ENCODE measurements around the gene TRMT44. TPM values are rescaled to one million over a fixed set of nuclear protein-coding genes. Genes with fewer than 3 reads are reported as not detected.

The TRMT44 gene
- total and polyA plus RNA-seq, 5 experiments from 2014 or later = 11.3 to 37.5 (median 15.4) TPM

DNA sequence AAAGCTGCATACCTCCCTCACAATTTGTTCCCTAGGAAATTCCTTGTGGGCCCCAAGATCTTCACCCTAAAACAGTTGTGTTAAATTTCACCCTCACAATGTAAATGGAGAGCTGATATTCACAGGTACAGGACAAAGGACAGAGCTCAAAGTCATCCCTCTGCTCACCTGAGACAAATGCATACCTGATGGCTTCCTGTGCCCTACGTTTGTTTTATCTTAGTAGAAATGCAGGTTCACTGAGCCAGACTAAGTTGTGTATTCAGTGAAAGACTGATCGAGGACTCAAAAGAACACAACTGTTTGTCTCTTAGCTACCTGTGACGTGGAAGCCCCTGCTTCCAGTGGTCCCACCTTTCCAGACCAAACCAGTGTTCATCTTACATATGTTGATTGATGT, 53.6 kb downstream of the TRMT44 start:
- peaks cover 5 to 24% (median 22%) of the 10 kb centered on the region in 3 donors for H3K36me3 Mint-ChIP-seq
- POLR2A ChIA-PET = no interaction called here
- ATAC-seq = no peak
- peaks cover 0 to 2% (median 0%) of the 10 kb centered on the region in 4 donors for H3K4me1 Mint-ChIP-seq
- no peak overlapping the region for H3K4me3 Mint-ChIP-seq
- H3K9me3 Mint-ChIP-seq = peaks cover 0 to 25% (median 11%) of the 10 kb centered on the region in 9 donors
- no peak overlapping the region for H3K27ac Mint-ChIP-seq
- H3K27me3 Mint-ChIP-seq = no peaks in the 10 kb centered on the region
- DNase-seq = no peak

GRCh38 chr4:8494983-8495548, 54.5 kb downstream of the TRMT44 start:
- ATAC-seq (no peak), DNase-seq (no peak)
- POLR2A ChIA-PET = no interaction called here
- no peaks in the 10 kb centered on the region for H3K27me3 Mint-ChIP-seq
- peaks cover 0 to 25% (median 11%) of the 10 kb centered on the region in 9 donors for H3K9me3 Mint-ChIP-seq
- peaks cover 5 to 24% (median 22%) of the 10 kb centered on the region in 3 donors for H3K36me3 Mint-ChIP-seq
- H3K4me3 Mint-ChIP-seq = no peak overlapping the region
- peaks cover 0 to 2% (median 0%) of the 10 kb centered on the region in 4 donors for H3K4me1 Mint-ChIP-seq
- no peak overlapping the region for H3K27ac Mint-ChIP-seq

DNA sequence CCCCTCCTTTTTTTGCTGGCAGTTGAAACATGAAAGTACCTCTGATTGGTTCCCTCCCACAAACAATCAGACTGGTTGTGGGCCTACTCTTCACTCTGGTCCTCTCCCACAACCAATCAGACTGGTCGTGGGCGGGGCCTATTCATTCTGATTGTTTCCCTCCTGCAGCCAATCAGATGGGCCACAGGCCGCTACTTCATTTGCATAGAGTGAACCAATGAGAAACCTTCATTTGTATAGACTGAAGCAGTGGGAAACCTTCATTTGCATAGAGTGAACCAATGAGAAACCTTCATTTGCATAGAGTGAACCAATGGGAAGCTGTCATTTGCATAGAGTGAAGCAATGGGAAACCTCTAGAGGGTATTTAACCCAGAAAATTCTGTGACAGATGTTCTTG, 55.2 kb downstream of the TRMT44 start:
- H3K36me3 Mint-ChIP-seq = peaks cover 5 to 24% (median 22%) of the 10 kb centered on the region in 3 donors
- DNase-seq (no peak), ATAC-seq (no peak)
- H3K4me1 Mint-ChIP-seq = peaks cover 0 to 2% (median 0%) of the 10 kb centered on the region in 4 donors
- peaks cover 0 to 25% (median 11%) of the 10 kb centered on the region in 9 donors for H3K9me3 Mint-ChIP-seq
- no peak overlapping the region for H3K27ac Mint-ChIP-seq
- no peaks in the 10 kb centered on the region for H3K27me3 Mint-ChIP-seq
- POLR2A ChIA-PET = no interaction called here
- H3K4me3 Mint-ChIP-seq = no peak overlapping the region

DNA sequence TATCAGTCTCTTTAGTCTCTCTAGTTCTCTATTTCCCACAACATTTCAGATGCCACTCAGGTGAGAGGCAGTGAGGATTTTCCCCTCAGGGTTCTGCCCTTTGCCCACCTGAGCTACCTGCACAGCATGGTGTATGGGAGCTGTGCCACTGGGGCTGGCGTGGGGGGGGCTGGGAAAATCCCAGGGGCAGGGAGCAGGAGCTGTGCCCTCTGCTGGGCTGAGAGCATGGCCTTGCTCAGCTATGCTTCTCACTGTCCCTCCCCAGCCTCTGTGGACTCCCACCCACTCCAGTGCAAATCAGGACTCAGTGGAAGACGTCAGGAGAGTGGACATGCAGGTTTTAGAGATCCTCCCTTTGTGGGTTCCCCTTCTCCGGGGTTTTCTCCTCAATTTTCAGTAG, 57.2 kb downstream of the TRMT44 start:
- Mint-ChIP-seq H3K4me3 (no peak overlapping the region), H3K36me3 (peaks cover 5 to 27% (median 14%) of the 10 kb centered on the region in 3 donors), H3K9me3 (peaks cover 0 to 25% (median 11%) of the 10 kb centered on the region in 9 donors), H3K27ac (peak overlapping the region in 1 of 10 donors; percentile 63), H3K4me1 (peaks cover 0 to 3% (median 0%) of the 10 kb centered on the region in 4 donors), H3K27me3 (no peaks in the 10 kb centered on the region)
- POLR2A ChIA-PET = no interaction called here
- ATAC-seq (no peak), DNase-seq (peak in 1 of 10 donors; percentile 18)

DNA sequence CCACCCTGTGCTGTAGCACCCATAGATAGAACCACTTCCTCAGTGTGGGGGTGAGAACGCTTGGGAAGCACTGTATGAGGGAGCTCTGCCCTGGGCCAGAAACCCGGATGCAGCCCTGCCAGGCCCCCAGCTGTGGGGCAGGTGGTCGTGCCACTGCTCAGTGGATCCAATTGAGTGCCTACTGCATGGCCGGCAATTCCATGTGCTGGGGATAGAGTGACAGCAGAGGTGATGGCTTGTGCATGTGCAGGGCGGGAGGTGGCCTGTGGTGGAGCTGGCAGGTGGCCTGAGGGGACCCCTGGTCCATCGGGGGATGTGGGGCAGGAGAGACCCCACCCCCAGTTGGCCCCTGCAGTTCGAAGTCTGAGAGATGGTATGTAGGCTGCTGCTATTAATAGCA, 60.4 kb downstream of the TRMT44 start:
- POLR2A ChIA-PET = no interaction called here
- no peak for ATAC-seq
- no peaks in the 10 kb centered on the region for H3K27me3 Mint-ChIP-seq

GRCh38 chr4:8501781-8502180, 61.2 kb downstream of the TRMT44 start:
- H3K9me3 Mint-ChIP-seq = peaks cover 0 to 16% (median 8%) of the 10 kb centered on the region in 9 donors
- POLR2A ChIA-PET = no interaction called here
- DNase-seq = peak in 1 of 10 donors; percentile 15
- H3K4me3 Mint-ChIP-seq = no peak overlapping the region
- no peak overlapping the region for H3K27ac Mint-ChIP-seq
- H3K27me3 Mint-ChIP-seq = no peaks in the 10 kb centered on the region
- no peak for ATAC-seq
- H3K36me3 Mint-ChIP-seq = peaks cover 0 to 10% (median 5%) of the 10 kb centered on the region in 3 donors
- H3K4me1 Mint-ChIP-seq = peaks cover 0 to 6% (median 0%) of the 10 kb centered on the region in 4 donors

More for the DNA sequence above, 60.4 kb downstream of the TRMT44 start:
- Mint-ChIP-seq H3K4me1 (peaks cover 0 to 6% (median 0%) of the 10 kb centered on the region in 4 donors), H3K27ac (no peak overlapping the region), H3K9me3 (peaks cover 0 to 21% (median 11%) of the 10 kb centered on the region in 9 donors), H3K36me3 (peaks cover 3 to 14% (median 8%) of the 10 kb centered on the region in 3 donors), H3K4me3 (no peak overlapping the region)
- DNase-seq = peak in 1 of 10 donors; percentile 2

DNA sequence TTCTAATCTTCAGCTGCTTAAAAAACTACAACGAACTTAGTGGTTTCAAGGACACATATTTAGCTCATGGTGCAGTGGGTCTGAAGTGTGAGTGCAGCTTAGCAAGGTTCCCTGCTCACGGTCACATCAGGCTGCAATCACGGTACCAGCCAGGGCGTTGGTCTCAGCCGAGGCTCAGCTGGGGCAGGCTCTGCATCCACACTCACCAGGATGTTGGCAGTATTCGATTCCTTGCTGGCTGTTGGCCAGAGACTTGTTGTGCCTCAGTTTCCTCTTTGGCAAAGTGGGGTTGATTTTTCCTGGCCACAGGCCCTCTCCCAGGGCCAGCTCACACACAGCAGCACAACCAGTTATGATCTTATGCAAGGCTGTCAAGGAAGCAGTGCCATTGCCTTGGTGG, 61.8 kb downstream of the TRMT44 start:
- peak overlapping the region in 1 of 10 donors; percentile 3 for H3K27ac Mint-ChIP-seq
- no peak for DNase-seq
- POLR2A ChIA-PET = no interaction called here
- H3K36me3 Mint-ChIP-seq = peaks cover 0 to 5% (median 5%) of the 10 kb centered on the region in 3 donors
- no peak overlapping the region for H3K4me3 Mint-ChIP-seq
- no peak for ATAC-seq
- H3K27me3 Mint-ChIP-seq = no peaks in the 10 kb centered on the region
- H3K9me3 Mint-ChIP-seq = peaks cover 0 to 11% (median 6%) of the 10 kb centered on the region in 9 donors
- H3K4me1 Mint-ChIP-seq = peaks cover 0 to 6% (median 0%) of the 10 kb centered on the region in 4 donors

GRCh38 chr4:8502836-8503585, 62.4 kb downstream of the TRMT44 start:
- POLR2A ChIA-PET = no interaction called here
- Mint-ChIP-seq H3K36me3 (peaks cover 0 to 5% (median 0%) of the 10 kb centered on the region in 3 donors), H3K27ac (no peak overlapping the region), H3K27me3 (no peaks in the 10 kb centered on the region), H3K4me3 (no peak overlapping the region), H3K4me1 (peaks cover 0 to 6% (median under 1%) of the 10 kb centered on the region in 4 donors), H3K9me3 (peaks cover 0 to 5% (median under 1%) of the 10 kb centered on the region in 9 donors)
- DNase-seq (peak in 1 of 10 donors; percentile 46), ATAC-seq (no peak)

- ATAC-seq (no peak), DNase-seq (peak in 1 of 10 donors; percentile 34)
- Mint-ChIP-seq H3K36me3 (peaks cover 0 to 5% (median 0%) of the 10 kb centered on the region in 3 donors), H3K4me1 (peaks cover 0 to 4% (median under 1%) of the 10 kb centered on the region in 4 donors), H3K27ac (no peak overlapping the region), H3K9me3 (peaks cover 0 to 3% (median 0%) of the 10 kb centered on the region in 9 donors), H3K4me3 (no peak overlapping the region), H3K27me3 (no peaks in the 10 kb centered on the region)
- POLR2A ChIA-PET = no interaction called here
These were observed 63.2 kb downstream of the TRMT44 start for GRCh38 chr4:8503801-8504200.

DNA sequence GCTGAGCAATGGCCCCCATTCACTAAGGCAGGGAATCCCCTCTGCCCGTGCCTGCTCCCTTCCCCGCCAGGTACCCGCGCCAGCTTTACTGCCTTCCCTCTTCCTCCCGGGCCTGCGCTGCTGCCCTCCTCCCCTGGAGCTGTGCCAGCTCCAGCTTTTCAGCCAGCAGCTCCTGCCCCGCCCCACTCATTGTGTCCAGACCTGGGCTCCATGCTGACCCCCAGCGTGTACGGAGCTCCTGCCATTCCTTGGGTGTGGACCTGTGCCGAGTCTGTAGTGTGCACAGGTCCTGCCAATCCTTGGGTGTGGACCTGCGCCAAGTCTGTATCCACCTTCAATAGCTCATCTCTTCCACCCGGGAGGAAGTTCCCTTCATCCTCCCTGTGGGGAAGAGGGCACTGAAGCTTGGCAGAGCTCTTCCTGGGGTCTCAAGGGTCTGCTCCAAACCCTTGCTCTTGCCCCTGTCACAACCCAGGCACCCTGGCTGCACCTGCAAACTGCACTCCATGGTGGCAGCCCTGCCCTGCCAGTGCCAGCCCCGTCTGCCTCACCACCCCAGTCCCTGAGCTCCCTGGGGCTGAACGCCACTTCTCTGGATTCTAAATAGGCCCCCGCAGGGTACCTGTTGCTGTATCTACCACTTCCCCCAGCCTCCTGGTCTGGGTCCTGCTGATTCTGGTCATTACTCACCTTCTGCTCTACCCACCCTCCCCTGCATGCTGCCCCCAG, 63.9 kb downstream of the TRMT44 start:
- H3K27ac Mint-ChIP-seq = no peak overlapping the region
- DNase-seq = peak in 1 of 10 donors; percentile 23
- H3K4me1 Mint-ChIP-seq = peaks cover 0 to 4% (median under 1%) of the 10 kb centered on the region in 4 donors
- peaks cover 0 to 5% (median 0%) of the 10 kb centered on the region in 3 donors for H3K36me3 Mint-ChIP-seq
- H3K27me3 Mint-ChIP-seq = no peaks in the 10 kb centered on the region
- H3K4me3 Mint-ChIP-seq = no peak overlapping the region
- POLR2A ChIA-PET = no interaction called here
- no peak for ATAC-seq
- peaks cover 0 to 3% (median 0%) of the 10 kb centered on the region in 9 donors for H3K9me3 Mint-ChIP-seq

- Mint-ChIP-seq H3K4me1 (peaks cover 0 to 4% (median under 1%) of the 10 kb centered on the region in 4 donors), H3K27me3 (no peaks in the 10 kb centered on the region), H3K27ac (no peak overlapping the region), H3K9me3 (no peaks in the 10 kb centered on the region), H3K4me3 (no peak overlapping the region), H3K36me3 (peaks cover 0 to 5% (median 0%) of the 10 kb centered on the region in 3 donors)
- DNase-seq (peak in 1 of 10 donors; percentile 27), ATAC-seq (no peak)
- POLR2A ChIA-PET = no interaction called here
These were observed 64.7 kb downstream of the TRMT44 start for GRCh38 chr4:8505229-8505628.

DNA sequence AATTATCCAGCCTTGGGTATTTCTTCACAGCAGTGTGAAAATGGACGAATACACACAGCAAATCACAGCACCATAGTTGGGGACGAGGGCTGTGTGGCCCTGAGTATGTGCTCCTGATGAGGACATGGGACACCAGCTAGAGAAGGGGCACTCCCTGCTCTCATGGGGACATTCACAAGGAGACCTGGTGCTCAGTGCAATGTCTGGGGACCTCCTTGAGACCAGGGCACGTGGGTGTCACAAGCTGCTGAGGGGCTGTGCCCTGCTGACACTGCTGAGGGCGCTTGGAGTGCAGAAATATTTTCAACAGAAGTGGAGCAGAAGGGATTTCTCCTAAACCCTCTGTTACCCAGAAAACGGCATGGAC, 65.4 kb downstream of the TRMT44 start:
- no peak for ATAC-seq
- H3K27me3 Mint-ChIP-seq = no peaks in the 10 kb centered on the region
- peaks cover 0 to 4% (median under 1%) of the 10 kb centered on the region in 4 donors for H3K4me1 Mint-ChIP-seq
- no peaks in the 10 kb centered on the region for H3K9me3 Mint-ChIP-seq
- no peak overlapping the region for H3K4me3 Mint-ChIP-seq
- H3K27ac Mint-ChIP-seq = no peak overlapping the region
- H3K36me3 Mint-ChIP-seq = peaks cover 0 to 7% (median 0%) of the 10 kb centered on the region in 3 donors
- DNase-seq = peak in 1 of 10 donors; percentile 18
- POLR2A ChIA-PET = no interaction called here

Data from naive thymus-derived CD8-positive, alpha-beta T cell (primary cell).